ENCODE measurements around the gene COMMD1. TPM values are rescaled to one million over a fixed set of nuclear protein-coding genes. Genes with fewer than 3 reads are reported as not detected.
"Not testable (repeated sequence)": the region's sequence is repeated elsewhere in the genome, so short reads cannot be mapped to it uniquely, and the experiment has no call there.

The COMMD1 gene
- total and polyA plus RNA-seq, 2 donors (not counting 1 experiment from before 2014, with no cell fraction given) = 38.6 to 49.3 TPM

- H3K9me3 ChIP-seq (ENCODE audit: control insufficient read depth, insufficient read depth, low read depth, low read length) = no peaks in the 10 kb centered on the region
- no peak overlapping the region for H2AFZ ChIP-seq (ENCODE audit: low read length)
- TF ChIP-seq CTCF (conservative IDR thresholded peaks at IDR 0.05 in 1 of 2, IDR thresholded peaks at IDR 0.05 in 1 of 2; ENCODE audit: low read depth in 1 of 2, low read length in 2 of 2) (no peak), EZH2 (IDR thresholded peaks at IDR 0.05; ENCODE audit: low read length, missing control alignments) (no peak)
- H3K27ac ChIP-seq (ENCODE audit: insufficient read depth, low read length) = no peak overlapping the region
- DNase-seq (ENCODE audit: low read depth in 2 of 2) = no peak
- no peak overlapping the region for H3K9ac ChIP-seq (ENCODE audit: insufficient read depth, low read length)
- no peaks in the 10 kb centered on the region for H3K27me3 ChIP-seq (ENCODE audit: control insufficient read depth, insufficient read depth, low read length)
- H4K20me1 ChIP-seq (ENCODE audit: control insufficient read depth, extremely low read depth, insufficient read depth, low read length) = no peaks in the 10 kb centered on the region
- H3K4me2 ChIP-seq (ENCODE audit: extremely low read depth, insufficient read depth, low read length) = no peak overlapping the region
- H3K36me3 ChIP-seq (ENCODE audit: control insufficient read depth, insufficient read depth, low read length) = no peaks in the 10 kb centered on the region
- H3K79me2 ChIP-seq (ENCODE audit: control insufficient read depth, insufficient read depth, low read length) = no peaks in the 10 kb centered on the region
- no peaks in the 10 kb centered on the region for H3K4me1 ChIP-seq (ENCODE audit: control insufficient read depth, extremely low read depth, insufficient read depth, low read length)
- H3K4me3 ChIP-seq (replicated peaks in 1 of 4; ENCODE audit: control extremely low read depth in 1 of 4, insufficient read depth in 1 of 4, low read depth in 3 of 4, low read length in 4 of 4) = no peak overlapping the region
Observed at GRCh38 chr2:61862085-61862484, 43.4 kb upstream of the COMMD1 start.

DNA sequence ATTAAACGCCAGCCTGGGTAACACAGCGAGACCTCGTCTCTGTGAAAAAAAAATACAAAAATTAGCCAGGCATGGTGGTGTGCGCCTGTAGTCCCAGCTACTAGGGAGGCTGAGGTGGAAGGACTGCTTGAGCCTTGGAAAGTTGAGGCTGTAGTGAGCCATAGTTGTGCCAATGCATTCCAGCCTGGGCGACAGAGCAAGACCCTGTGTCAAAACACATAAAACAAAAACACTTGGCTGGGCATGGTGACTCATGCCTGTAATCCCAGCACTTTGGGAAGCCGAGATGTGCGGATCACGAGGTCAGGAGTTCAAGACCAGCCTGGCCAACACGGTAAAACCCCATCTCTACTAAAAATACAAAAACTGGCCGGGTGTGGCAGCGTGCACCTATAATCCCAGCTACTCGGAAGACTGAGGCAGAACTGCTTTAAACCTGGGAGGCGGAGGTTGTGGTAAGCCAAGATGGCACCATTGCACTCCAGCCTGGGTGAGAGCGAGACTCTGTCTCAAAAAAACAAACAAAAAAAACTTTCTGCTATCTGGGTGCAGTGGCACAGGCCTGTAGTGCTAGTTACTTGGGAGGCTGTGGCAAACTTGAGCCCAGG, 38.9 kb upstream of the COMMD1 start:
- not testable (repeated sequence) for H3K27me3 ChIP-seq (ENCODE audit: control insufficient read depth, insufficient read depth, low read length); H2AFZ ChIP-seq (ENCODE audit: low read length); H3K9ac ChIP-seq (ENCODE audit: insufficient read depth, low read length); H3K9me3 ChIP-seq (ENCODE audit: control insufficient read depth, insufficient read depth, low read depth, low read length); DNase-seq (ENCODE audit: low read depth in 2 of 2); H4K20me1 ChIP-seq (ENCODE audit: control insufficient read depth, extremely low read depth, insufficient read depth, low read length); H3K4me3 ChIP-seq (replicated peaks in 1 of 4; ENCODE audit: control extremely low read depth in 1 of 4, insufficient read depth in 1 of 4, low read depth in 3 of 4, low read length in 4 of 4); H3K36me3 ChIP-seq (ENCODE audit: control insufficient read depth, insufficient read depth, low read length); H3K27ac ChIP-seq (ENCODE audit: insufficient read depth, low read length); H3K79me2 ChIP-seq (ENCODE audit: control insufficient read depth, insufficient read depth, low read length); H3K4me1 ChIP-seq (ENCODE audit: control insufficient read depth, extremely low read depth, insufficient read depth, low read length); H3K4me2 ChIP-seq (ENCODE audit: extremely low read depth, insufficient read depth, low read length)

DNA sequence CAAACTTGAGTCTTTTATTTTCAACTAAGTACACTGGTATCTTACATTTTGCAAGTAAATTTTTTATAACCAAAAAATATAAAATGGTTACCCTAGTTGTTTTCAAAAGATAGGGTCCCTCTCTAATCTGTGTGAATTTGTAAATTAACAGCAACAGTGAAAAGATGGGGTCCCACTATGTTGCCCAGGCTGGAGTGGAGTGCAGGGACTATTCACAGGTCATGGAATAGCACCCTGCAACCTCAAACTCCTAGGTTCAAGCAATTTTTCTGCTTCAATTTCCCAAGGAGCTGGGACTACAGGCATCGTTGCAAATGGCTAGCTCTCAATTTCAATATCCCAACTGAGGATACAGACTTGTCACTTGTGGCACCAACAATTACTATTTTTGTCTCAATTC, 29.1 kb upstream of the COMMD1 start:
- Histone ChIP-seq H3K36me3 (ENCODE audit: control insufficient read depth, insufficient read depth, low read length) (peaks cover 12% of the 10 kb centered on the region), H3K9ac (ENCODE audit: insufficient read depth, low read length) (no peak overlapping the region), H3K4me3 (replicated peaks in 1 of 4; ENCODE audit: control extremely low read depth in 1 of 4, insufficient read depth in 1 of 4, low read depth in 3 of 4, low read length in 4 of 4) (no peak overlapping the region), H3K27ac (ENCODE audit: insufficient read depth, low read length) (no peak overlapping the region), H3K9me3 (ENCODE audit: control insufficient read depth, insufficient read depth, low read depth, low read length) (no peaks in the 10 kb centered on the region), H3K79me2 (ENCODE audit: control insufficient read depth, insufficient read depth, low read length) (no peaks in the 10 kb centered on the region), H4K20me1 (ENCODE audit: control insufficient read depth, extremely low read depth, insufficient read depth, low read length) (no peaks in the 10 kb centered on the region), H2AFZ (ENCODE audit: low read length) (no peak overlapping the region), H3K4me1 (ENCODE audit: control insufficient read depth, extremely low read depth, insufficient read depth, low read length) (no peaks in the 10 kb centered on the region), H3K4me2 (ENCODE audit: extremely low read depth, insufficient read depth, low read length) (no peak overlapping the region), H3K27me3 (ENCODE audit: control insufficient read depth, insufficient read depth, low read length) (no peaks in the 10 kb centered on the region)
- DNase-seq (ENCODE audit: low read depth in 2 of 2) = no peak
- no peak for TF ChIP-seq EZH2 (IDR thresholded peaks at IDR 0.05; ENCODE audit: low read length, missing control alignments)
- TF ChIP-seq CTCF (conservative IDR thresholded peaks at IDR 0.05 in 1 of 2, IDR thresholded peaks at IDR 0.05 in 1 of 2; ENCODE audit: low read depth in 1 of 2, low read length in 2 of 2) = no peak
